ENCODE data around the gene NFATC4.
"Not testable (repeated sequence)": the region's sequence is repeated elsewhere in the genome, so short reads cannot be mapped to it uniquely, and the experiment has no call there.

NFATC4 gene

GRCh38 chr14:24325963-24326362 lies 42.0 kb upstream of the NFATC4 start:
- no peak for TF ChIP-seq CTCF (IDR thresholded peaks at IDR 0.05; ENCODE audit: extremely low read depth, insufficient read depth, missing control alignments)
- no peak for DNase-seq (ENCODE audit: low spot score)
- in situ Hi-C loops (cut with MboI; ENCODE audit: low pct_unique_long_range_greater_than_20kb, low sequenced_read_pairs, unreplicated experiment): loop anchor here (25.0 kb wide), 1 partner anchor 336 kb away; no protein-coding TSS in a partner anchor

GRCh38 chr14:24327303-24327702 lies 40.7 kb upstream of the NFATC4 start:
- TF ChIP-seq CTCF (IDR thresholded peaks at IDR 0.05; ENCODE audit: extremely low read depth, insufficient read depth, missing control alignments): no peak
- DNase-seq (ENCODE audit: low spot score): no peak
- in situ Hi-C loops (cut with MboI; ENCODE audit: low pct_unique_long_range_greater_than_20kb, low sequenced_read_pairs, unreplicated experiment): loop anchor here (25.0 kb wide), 1 partner anchor 335 kb away; no protein-coding TSS in a partner anchor

DNA sequence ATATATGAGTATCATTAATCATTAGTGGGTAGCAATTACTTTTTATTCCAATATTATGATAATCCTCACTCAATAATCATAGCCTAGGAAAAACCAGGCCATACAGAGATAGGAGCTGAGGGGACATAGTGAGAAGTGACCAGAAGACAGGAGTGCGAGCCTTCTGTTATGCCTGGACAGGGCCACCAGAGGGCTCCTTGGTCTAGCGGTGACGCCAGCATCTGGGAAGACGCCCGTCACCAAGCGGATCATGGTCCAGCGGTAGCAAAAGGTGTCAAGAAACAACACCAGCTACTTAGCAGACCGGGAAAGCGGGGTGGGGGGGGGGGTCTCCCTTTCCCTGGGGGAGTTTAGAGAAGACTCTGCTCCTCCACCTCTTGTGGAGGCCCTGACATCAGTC lies 40.1 kb upstream of the NFATC4 start:
- DNase-seq (ENCODE audit: low spot score): not testable (repeated sequence)
- in situ Hi-C loops (cut with MboI; ENCODE audit: low pct_unique_long_range_greater_than_20kb, low sequenced_read_pairs, unreplicated experiment): loop anchor here (25.0 kb wide), 1 partner anchor 334 kb away; no protein-coding TSS in a partner anchor
- TF ChIP-seq CTCF (IDR thresholded peaks at IDR 0.05; ENCODE audit: extremely low read depth, insufficient read depth, missing control alignments): peak; percentile 57

DNA sequence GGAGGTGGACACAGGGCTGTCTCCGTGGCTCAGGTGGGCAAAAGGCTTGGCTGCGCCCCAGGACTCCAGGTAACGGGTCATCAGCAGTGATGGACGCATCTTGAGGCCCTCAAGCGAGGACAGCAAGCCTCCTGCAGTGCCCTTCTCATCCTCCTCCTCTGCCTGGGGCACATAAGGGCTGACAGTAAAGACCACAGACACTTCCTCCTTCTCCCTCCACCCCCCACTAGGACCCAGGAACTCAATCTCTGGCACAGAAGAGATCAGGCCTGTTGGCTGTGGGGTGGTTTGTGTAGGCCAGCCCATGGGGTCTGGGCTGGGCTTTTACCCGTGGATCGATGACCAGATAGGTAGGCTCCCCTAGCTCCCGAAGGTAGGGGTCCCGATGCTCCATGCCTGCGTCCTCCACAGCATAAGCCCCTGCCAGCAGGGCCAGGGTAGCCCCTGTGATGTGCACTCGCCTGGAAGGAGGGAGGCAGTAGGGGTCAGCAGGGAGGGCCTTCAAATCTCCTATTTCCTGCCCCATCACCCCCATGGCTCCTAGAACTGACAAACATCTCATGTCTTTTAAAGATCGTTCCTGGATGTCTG lies 38.8 kb upstream of the NFATC4 start:
- no peak for DNase-seq (ENCODE audit: low spot score)
- in situ Hi-C loops (cut with MboI; ENCODE audit: low pct_unique_long_range_greater_than_20kb, low sequenced_read_pairs, unreplicated experiment): loop anchor here (25.0 kb wide), 1 partner anchor 333 kb away; no protein-coding TSS in a partner anchor
- no peak for TF ChIP-seq CTCF (IDR thresholded peaks at IDR 0.05; ENCODE audit: extremely low read depth, insufficient read depth, missing control alignments)

DNA sequence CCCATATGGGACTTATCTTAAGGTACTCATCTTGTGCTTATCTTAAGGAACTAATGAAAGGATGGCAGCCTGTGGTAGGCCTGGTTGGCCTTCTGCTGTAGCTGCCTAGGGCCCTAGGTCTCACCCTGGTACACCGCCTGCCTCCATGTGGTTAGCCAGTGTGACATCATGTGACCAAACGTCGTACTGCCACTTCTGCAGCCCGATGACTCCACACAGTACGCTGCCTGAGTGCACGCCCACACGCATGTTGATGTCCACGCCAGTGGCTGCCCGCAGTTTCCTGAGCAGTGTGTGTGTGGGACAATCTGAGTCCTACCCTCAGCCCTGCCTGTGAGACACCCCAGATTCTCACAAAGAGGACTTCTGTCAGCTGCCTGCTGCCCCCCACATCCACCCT lies 38.2 kb upstream of the NFATC4 start:
- in situ Hi-C loops (cut with MboI; ENCODE audit: low pct_unique_long_range_greater_than_20kb, low sequenced_read_pairs, unreplicated experiment): loop anchor here (5.0 to 25.0 kb wide), 2 partner anchors 108 to 333 kb away; no protein-coding TSS in a partner anchor
- DNase-seq (ENCODE audit: low spot score): no peak
- no peak for TF ChIP-seq CTCF (IDR thresholded peaks at IDR 0.05; ENCODE audit: extremely low read depth, insufficient read depth, missing control alignments)

- TF ChIP-seq CTCF (IDR thresholded peaks at IDR 0.05; ENCODE audit: extremely low read depth, insufficient read depth, missing control alignments): no peak
- no peak for DNase-seq (ENCODE audit: low spot score)
- in situ Hi-C loops (cut with MboI; ENCODE audit: low pct_unique_long_range_greater_than_20kb, low sequenced_read_pairs, unreplicated experiment): loop anchor here (5.0 to 25.0 kb wide), 2 partner anchors 106 to 331 kb away; no protein-coding TSS in a partner anchor
Measured at GRCh38 chr14:24330973-24331674, 36.9 kb upstream of the NFATC4 start.

All from GM13977 (cell line).